ENCODE measurements around the gene DENND2A. TPM values are rescaled to one million over a fixed set of nuclear protein-coding genes. Genes with fewer than 3 reads are reported as not detected.

DENND2A gene
- total RNA-seq, 1 donor from 2014 or later = 39.8 TPM

DNA sequence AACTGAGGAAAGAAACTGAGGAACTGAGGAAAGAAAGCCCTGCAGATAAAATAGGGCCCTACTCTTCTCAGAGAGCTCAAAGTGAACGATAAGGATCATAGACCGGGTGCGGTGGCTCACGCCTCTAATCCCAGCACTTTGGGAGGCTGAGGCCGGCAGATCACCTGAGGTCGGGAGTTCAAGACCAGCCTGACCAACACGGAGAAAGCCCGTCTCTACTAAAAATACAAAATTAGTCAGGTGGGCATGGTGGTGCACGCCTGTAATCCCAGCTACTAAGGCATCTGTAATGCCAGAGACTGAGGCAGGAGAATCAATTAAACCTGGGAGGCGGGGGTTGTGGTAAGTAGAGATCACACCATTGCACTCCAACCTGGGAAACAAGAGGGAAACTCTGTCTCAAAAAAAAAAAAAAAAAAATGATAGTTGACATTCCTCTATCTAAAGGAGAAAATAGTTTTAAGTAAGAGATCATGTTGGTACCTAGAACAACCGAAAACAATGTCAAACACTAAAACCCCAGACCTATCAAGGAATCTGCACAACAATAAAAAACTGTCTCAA is 163.8 kb downstream of the DENND2A start:
- Mint-ChIP-seq H3K4me1 (ENCODE audit: low read depth) (peaks cover 19% of the 10 kb centered on the region), H3K27ac (no peak overlapping the region), H3K4me3 (ENCODE audit: low read depth) (peak overlapping the region; percentile 95), H3K9me3 (ENCODE audit: low read depth) (no peaks in the 10 kb centered on the region), H3K36me3 (ENCODE audit: insufficient read depth) (peaks cover under 1% of the 10 kb centered on the region), H3K27me3 (no peaks in the 10 kb centered on the region)
- no peak for DNase-seq (ENCODE audit: low spot score, unreplicated experiment)
- TF ChIP-seq, protein P1, sequence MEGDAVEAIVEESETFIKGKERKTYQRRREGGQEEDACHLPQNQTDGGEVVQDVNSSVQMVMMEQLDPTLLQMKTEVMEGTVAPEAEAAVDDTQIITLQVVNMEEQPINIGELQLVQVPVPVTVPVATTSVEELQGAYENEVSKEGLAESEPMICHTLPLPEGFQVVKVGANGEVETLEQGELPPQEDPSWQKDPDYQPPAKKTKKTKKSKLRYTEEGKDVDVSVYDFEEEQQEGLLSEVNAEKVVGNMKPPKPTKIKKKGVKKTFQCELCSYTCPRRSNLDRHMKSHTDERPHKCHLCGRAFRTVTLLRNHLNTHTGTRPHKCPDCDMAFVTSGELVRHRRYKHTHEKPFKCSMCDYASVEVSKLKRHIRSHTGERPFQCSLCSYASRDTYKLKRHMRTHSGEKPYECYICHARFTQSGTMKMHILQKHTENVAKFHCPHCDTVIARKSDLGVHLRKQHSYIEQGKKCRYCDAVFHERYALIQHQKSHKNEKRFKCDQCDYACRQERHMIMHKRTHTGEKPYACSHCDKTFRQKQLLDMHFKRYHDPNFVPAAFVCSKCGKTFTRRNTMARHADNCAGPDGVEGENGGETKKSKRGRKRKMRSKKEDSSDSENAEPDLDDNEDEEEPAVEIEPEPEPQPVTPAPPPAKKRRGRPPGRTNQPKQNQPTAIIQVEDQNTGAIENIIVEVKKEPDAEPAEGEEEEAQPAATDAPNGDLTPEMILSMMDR (IDR thresholded peaks at IDR 0.05; ENCODE audit: unreplicated experiment) = no peak

DNA sequence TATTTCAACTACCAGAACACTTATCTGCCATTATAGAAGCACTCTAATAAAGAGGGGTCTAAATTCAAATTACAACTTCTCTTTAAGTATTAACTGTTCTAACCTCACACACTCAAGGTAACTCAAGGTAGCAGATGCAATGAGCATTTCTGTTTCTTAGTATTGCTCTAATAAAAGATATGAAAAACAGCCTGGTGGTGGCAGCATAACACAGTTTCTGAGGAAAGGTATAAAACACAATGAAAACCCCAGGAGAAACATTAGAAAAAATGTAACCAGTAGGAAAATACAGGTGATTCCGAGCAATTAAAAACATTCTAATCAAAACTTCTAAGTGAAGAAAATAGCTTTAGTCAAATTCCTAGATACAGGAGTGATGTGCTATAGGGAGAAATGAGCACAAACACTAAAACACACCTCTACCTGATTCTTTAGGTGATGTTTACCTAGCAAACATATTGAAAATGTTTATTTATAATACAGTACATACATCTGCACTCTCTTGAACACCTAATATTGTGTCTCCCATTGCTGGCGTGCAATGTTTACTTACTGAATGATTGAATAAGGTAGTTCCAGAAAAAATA is 164.8 kb downstream of the DENND2A start:
- Mint-ChIP-seq H3K36me3 (ENCODE audit: insufficient read depth) (peaks cover 2% of the 10 kb centered on the region), H3K27me3 (no peaks in the 10 kb centered on the region), H3K4me3 (ENCODE audit: low read depth) (peak overlapping the region; percentile 45), H3K9me3 (ENCODE audit: low read depth) (no peaks in the 10 kb centered on the region), H3K27ac (peak overlapping the region; percentile 26), H3K4me1 (ENCODE audit: low read depth) (peaks cover 19% of the 10 kb centered on the region)
- DNase-seq (ENCODE audit: low spot score, unreplicated experiment) = no peak
- TF ChIP-seq, protein P1 (IDR thresholded peaks at IDR 0.05; ENCODE audit: unreplicated experiment) = peak; percentile 65

Other genes starting within 250 kb of the DENND2A start
- 62.3 and 66.5 TPM in 2 replicates for gene SLC37A3, start 242.3 kb downstream of the DENND2A start, total RNA-seq
- gene RAB19, start 236.8 kb downstream of the DENND2A start, total RNA-seq = 12.2 and 14.0 TPM in 2 replicates
- gene MKRN1, start 161.3 kb downstream of the DENND2A start, total RNA-seq = 94.0 and 99.4 TPM in 2 replicates
- 19.9 and 21.9 TPM in 2 replicates for gene ADCK2, start 32.1 kb upstream of the DENND2A start, total RNA-seq
- 172 and 174 TPM in 2 replicates for gene NDUFB2, start 55.9 kb upstream of the DENND2A start, total RNA-seq

Measured in progenitor cell of endocrine pancreas (in vitro differentiated cells).